OCI-LY3 (cell line): ENCODE data around the gene CLTCL1.

Source experiments
- H2AFZ ChIP-seq: fragments of 200-600, 300-600 bp; shearing (Covaris generic); 2 replicates; pipeline ENCODE4 v1.6.0; 2014; ENCODE audit warnings: antibody characterized with exemption, low read depth, low read length
- H3K27ac ChIP-seq: fragments of 200-600, 300-600 bp; sonication (generic); 2 replicates; pipeline ENCODE4 v1.5.1; 2014; ENCODE audit warnings: mild to moderate bottlenecking, low read length, moderate library complexity, mixed read lengths
- H3K27me3 ChIP-seq: fragments of 200-600, 300-600 bp; sonication (generic); 2 replicates; pipeline ENCODE4 v1.6.1; 2014; ENCODE audit warnings: low read depth, low read length, mixed read lengths
- H3K36me3 ChIP-seq: fragments of 200-600, 300-600 bp; sonication (generic); replicated peaks from 2 replicates; pipeline ENCODE3; 2014; ENCODE audit warnings: low read depth, low read length, mixed read lengths
- H3K4me1 ChIP-seq: fragments of 300-600, 200-600 bp; sonication (generic); 2 replicates; pipeline ENCODE4 v1.6.1; 2014; ENCODE audit warnings: low read length, mixed read lengths
- H3K4me2 ChIP-seq: fragments of 200-600, 300-600 bp; sonication (generic); 2 replicates; pipeline ENCODE4 v1.6.1; 2014; ENCODE audit warnings: low read length, mixed read lengths
- H3K4me3 ChIP-seq: fragments of 300-600, 200-600 bp; sonication (generic); 2 replicates; pipeline ENCODE4 v1.5.1; 2014; ENCODE audit warnings: antibody characterized with exemption, mild to moderate bottlenecking, low read length, moderate library complexity
- H3K79me2 ChIP-seq: fragments of 300-600, 200-600 bp; shearing (Covaris generic); 2 replicates; pipeline ENCODE4 v1.6.1; 2014; ENCODE audit warnings: mild to moderate bottlenecking, low read length, mixed read lengths
- H3K9ac ChIP-seq: fragments of 300-600, 200-600 bp; shearing (Covaris generic); 2 replicates; pipeline ENCODE4 v1.6.0; 2014; ENCODE audit warnings: mild to moderate bottlenecking, low read length, moderate library complexity
- H3K9me3 ChIP-seq: fragments of 200-600, 300-600 bp; shearing (Covaris generic); 2 replicates; pipeline ENCODE4 v1.6.1; 2014; ENCODE audit warnings: low read length, mixed read lengths; ENCODE audit not compliant: insufficient read depth
- H4K20me1 ChIP-seq: fragments of 200-600, 300-600 bp; sonication (generic); 2 replicates; pipeline ENCODE4 v1.6.1; 2016; ENCODE audit warnings: low read length, mixed read lengths; ENCODE audit not compliant: insufficient read depth
- CTCF ChIP-seq: fragments of 200-600, 300-600 bp; sonication (generic); IDR thresholded peaks from 2 replicates; pipeline ENCODE4 v1.5.1; 2014; ENCODE audit warnings: antibody characterized with exemption, low read length, low read depth
- EZH2phosphoT487 ChIP-seq: fragments of 200-600 bp; shearing (Covaris generic); IDR thresholded peaks from 2 replicates; pipeline ENCODE4 v1.6.1; 2018; ENCODE audit warnings: antibody characterized with exemption, mixed run types, low read depth

Gene CLTCL1

GRCh38 chr22:19132693-19133400 is 158.7 kb downstream of the CLTCL1 start:
- H3K36me3 ChIP-seq, result peaks cover 33% of the 10 kb centered on the region
- no peak overlapping the region for H2AFZ ChIP-seq
- no peak overlapping the region for H3K27ac ChIP-seq
- TF ChIP-seq CTCF (no peak), EZH2phosphoT487 (no peak)
- H3K4me2 ChIP-seq, result no peak overlapping the region
- H3K27me3 ChIP-seq, result no peaks in the 10 kb centered on the region
- no peaks in the 10 kb centered on the region for H3K4me1 ChIP-seq
- no peaks in the 10 kb centered on the region for H4K20me1 ChIP-seq
- H3K4me3 ChIP-seq, result no peak overlapping the region
- H3K79me2 ChIP-seq, result no peaks in the 10 kb centered on the region
- H3K9me3 ChIP-seq, result no peaks in the 10 kb centered on the region
- H3K9ac ChIP-seq, result no peak overlapping the region

GRCh38 chr22:19132153-19132552 is 159.4 kb downstream of the CLTCL1 start:
- Histone ChIP-seq H3K79me2 (no peaks in the 10 kb centered on the region), H3K9ac (no peak overlapping the region), H3K27ac (no peak overlapping the region), H3K4me2 (no peak overlapping the region), H3K36me3 (peaks cover 26% of the 10 kb centered on the region), H3K27me3 (no peaks in the 10 kb centered on the region), H4K20me1 (no peaks in the 10 kb centered on the region), H3K4me3 (no peak overlapping the region), H2AFZ (no peak overlapping the region), H3K4me1 (no peaks in the 10 kb centered on the region), H3K9me3 (no peaks in the 10 kb centered on the region)
- TF ChIP-seq CTCF, result no peak
- TF ChIP-seq EZH2phosphoT487, result no peak

- H3K4me2 ChIP-seq, result no peak overlapping the region
Observed at GRCh38 chr22:19131685-19132015, 159.9 kb downstream of the CLTCL1 start.

More at GRCh38 chr22:19131685-19132015, 159.9 kb downstream of the CLTCL1 start:
- no peaks in the 10 kb centered on the region for H4K20me1 ChIP-seq
- no peaks in the 10 kb centered on the region for H3K79me2 ChIP-seq
- H3K36me3 ChIP-seq, result peaks cover 21% of the 10 kb centered on the region
- H3K27ac ChIP-seq, result no peak overlapping the region
- no peaks in the 10 kb centered on the region for H3K4me1 ChIP-seq
- no peak overlapping the region for H2AFZ ChIP-seq
- no peak overlapping the region for H3K9ac ChIP-seq
- no peaks in the 10 kb centered on the region for H3K9me3 ChIP-seq
- no peak overlapping the region for H3K4me3 ChIP-seq
- H3K27me3 ChIP-seq, result no peaks in the 10 kb centered on the region
- TF ChIP-seq CTCF, result no peak
